VCaP (cell line): ENCODE measurements around the gene DEPP1.

Experiments
- H3K27ac ChIP-seq: fragments of 450-650 bp; 2 replicates; pipeline ENCODE4 v1.5.1; 2017
- CTCF ChIP-seq: fragments of 450-650 bp; conservative IDR thresholded peaks from 2 replicates; pipeline ENCODE4 v1.5.1; 2017; ENCODE audit warnings: mild to moderate bottlenecking, moderate library complexity

Gene DEPP1

GRCh38 chr10:44929356-44930255 is 49.0 kb downstream of the DEPP1 start:
- TF ChIP-seq CTCF = no peak
- no peak overlapping the region for H3K27ac ChIP-seq

- no peak for TF ChIP-seq CTCF
- H3K27ac ChIP-seq = no peak overlapping the region
Observed at GRCh38 chr10:44928462-44928861, 50.1 kb downstream of the DEPP1 start.

- no peak for TF ChIP-seq CTCF
- no peak overlapping the region for H3K27ac ChIP-seq
Observed at GRCh38 chr10:44927352-44927751, 51.3 kb downstream of the DEPP1 start.

- no peak overlapping the region for H3K27ac ChIP-seq
- TF ChIP-seq CTCF = no peak
Observed at GRCh38 chr10:44926751-44927351, 51.8 kb downstream of the DEPP1 start.
